ENCODE data around the gene TEKTIP1.

The TEKTIP1 gene

DNA sequence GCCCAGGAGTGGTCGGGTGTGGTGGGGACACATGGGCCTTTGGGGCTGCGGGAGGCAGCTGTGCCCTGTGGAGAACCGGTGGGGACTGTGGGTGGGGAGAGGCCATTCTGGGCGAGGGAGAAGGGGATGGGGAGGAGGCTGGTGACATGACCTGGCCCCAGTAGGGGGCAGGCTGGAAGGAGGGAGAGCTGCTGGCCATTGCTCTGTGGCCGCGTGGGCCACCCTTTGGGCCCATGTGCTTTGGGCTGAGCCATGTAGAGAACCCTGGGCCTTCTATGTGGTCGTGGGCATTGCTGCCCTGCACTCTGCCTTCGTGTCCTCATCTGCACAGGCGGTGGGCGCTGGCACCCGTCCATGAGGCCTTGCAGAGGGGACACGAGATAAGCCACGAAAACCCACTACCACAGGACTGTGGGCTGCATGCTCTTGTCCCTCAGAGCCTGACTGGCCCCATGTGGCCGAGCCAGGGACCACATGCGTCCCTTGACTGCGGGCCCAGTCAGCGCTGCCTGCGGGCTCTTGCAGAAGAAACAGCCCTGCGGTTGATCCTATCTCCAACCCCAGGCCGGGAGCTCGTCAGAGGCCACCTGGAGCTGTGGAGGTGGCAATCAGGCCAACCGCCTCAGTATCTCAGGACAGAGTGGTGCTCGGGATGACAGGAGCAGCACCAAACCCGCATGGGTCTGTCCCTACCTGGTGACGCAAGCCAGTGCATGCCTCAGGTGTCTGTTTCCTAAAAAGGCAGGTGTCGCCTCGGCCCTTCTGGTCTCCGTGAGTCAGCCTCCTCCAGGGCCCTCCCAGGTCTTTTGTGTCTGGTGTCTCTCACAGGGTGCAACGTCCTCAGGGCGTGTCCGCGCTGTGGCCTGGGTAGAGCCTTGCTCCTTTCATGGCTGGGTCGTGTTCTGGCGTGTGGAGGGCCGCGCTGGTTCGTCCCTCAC lies 18.5 kb upstream of the TEKTIP1 start:
- Histone ChIP-seq H3K4me3 (ENCODE audit: insufficient read length, low read depth) (no peak overlapping the region), H3K9ac (ENCODE audit: insufficient read length, low read depth) (peak overlapping the region; percentile 12), H3K36me3 (ENCODE audit: insufficient read depth, insufficient read length, low read length) (peaks cover 76% of the 10 kb centered on the region), H3K27me3 (ENCODE audit: insufficient read depth, insufficient read length) (no peaks in the 10 kb centered on the region), H3K9me3 (ENCODE audit: insufficient read depth, low read length) (no peaks in the 10 kb centered on the region), H3K4me1 (ENCODE audit: insufficient read depth, insufficient read length) (peaks cover 39% of the 10 kb centered on the region)
- no peak for DNase-seq (ENCODE audit: low read depth, low spot score)
- no peak for TF ChIP-seq ZNF274 (IDR thresholded peaks at IDR 0.05; ENCODE audit: low read depth, low read length)

DNA sequence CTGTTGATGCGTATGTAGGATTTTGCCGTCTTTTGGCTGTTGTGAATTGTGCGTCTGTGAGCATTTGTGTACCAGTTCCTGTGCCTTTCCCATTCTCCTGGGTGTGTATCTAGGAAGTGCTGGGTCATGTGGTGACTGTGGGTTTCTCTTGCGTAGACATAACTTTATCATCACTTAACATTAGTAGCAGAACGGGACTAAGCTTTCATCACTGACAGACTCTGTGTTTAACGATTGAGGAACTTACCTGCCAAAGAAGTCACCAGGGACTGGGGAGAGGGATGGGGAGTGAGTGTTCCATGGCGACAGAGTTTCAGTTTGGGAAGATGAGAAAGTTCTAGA lies 17.9 kb upstream of the TEKTIP1 start:
- no peak for DNase-seq (ENCODE audit: low read depth, low spot score)
- H3K4me1 ChIP-seq (ENCODE audit: insufficient read depth, insufficient read length) = peaks cover 38% of the 10 kb centered on the region
- H3K36me3 ChIP-seq (ENCODE audit: insufficient read depth, insufficient read length, low read length) = peaks cover 77% of the 10 kb centered on the region
- H3K4me3 ChIP-seq (ENCODE audit: insufficient read length, low read depth) = no peak overlapping the region
- H3K9me3 ChIP-seq (ENCODE audit: insufficient read depth, low read length) = no peaks in the 10 kb centered on the region
- no peaks in the 10 kb centered on the region for H3K27me3 ChIP-seq (ENCODE audit: insufficient read depth, insufficient read length)
- TF ChIP-seq SUZ12 (IDR thresholded peaks at IDR 0.05; ENCODE audit: extremely low read depth, insufficient read depth, insufficient read length) = no peak
- no peak for TF ChIP-seq ZNF274 (IDR thresholded peaks at IDR 0.05; ENCODE audit: low read depth, low read length)
- TF ChIP-seq YY1 (IDR thresholded peaks at IDR 0.05; ENCODE audit: insufficient read depth, insufficient read length) = no peak
- H3K9ac ChIP-seq (ENCODE audit: insufficient read length, low read depth) = peak overlapping the region; percentile 12

GRCh38 chr19:3522421-3523360 lies 16.3 kb upstream of the TEKTIP1 start:
- Histone ChIP-seq H3K36me3 (ENCODE audit: insufficient read depth, insufficient read length, low read length) (peaks cover 82% of the 10 kb centered on the region), H3K27me3 (ENCODE audit: insufficient read depth, insufficient read length) (no peaks in the 10 kb centered on the region), H3K4me3 (ENCODE audit: insufficient read length, low read depth) (no peak overlapping the region), H3K4me1 (ENCODE audit: insufficient read depth, insufficient read length) (peaks cover 27% of the 10 kb centered on the region), H3K9ac (ENCODE audit: insufficient read length, low read depth) (no peak overlapping the region), H3K9me3 (ENCODE audit: insufficient read depth, low read length) (no peaks in the 10 kb centered on the region)
- no peak for DNase-seq (ENCODE audit: low read depth, low spot score)
- TF ChIP-seq SUZ12 (IDR thresholded peaks at IDR 0.05; ENCODE audit: extremely low read depth, insufficient read depth, insufficient read length) = no peak
- TF ChIP-seq ZNF274 (IDR thresholded peaks at IDR 0.05; ENCODE audit: low read depth, low read length) = no peak
- no peak for TF ChIP-seq YY1 (IDR thresholded peaks at IDR 0.05; ENCODE audit: insufficient read depth, insufficient read length)

DNA sequence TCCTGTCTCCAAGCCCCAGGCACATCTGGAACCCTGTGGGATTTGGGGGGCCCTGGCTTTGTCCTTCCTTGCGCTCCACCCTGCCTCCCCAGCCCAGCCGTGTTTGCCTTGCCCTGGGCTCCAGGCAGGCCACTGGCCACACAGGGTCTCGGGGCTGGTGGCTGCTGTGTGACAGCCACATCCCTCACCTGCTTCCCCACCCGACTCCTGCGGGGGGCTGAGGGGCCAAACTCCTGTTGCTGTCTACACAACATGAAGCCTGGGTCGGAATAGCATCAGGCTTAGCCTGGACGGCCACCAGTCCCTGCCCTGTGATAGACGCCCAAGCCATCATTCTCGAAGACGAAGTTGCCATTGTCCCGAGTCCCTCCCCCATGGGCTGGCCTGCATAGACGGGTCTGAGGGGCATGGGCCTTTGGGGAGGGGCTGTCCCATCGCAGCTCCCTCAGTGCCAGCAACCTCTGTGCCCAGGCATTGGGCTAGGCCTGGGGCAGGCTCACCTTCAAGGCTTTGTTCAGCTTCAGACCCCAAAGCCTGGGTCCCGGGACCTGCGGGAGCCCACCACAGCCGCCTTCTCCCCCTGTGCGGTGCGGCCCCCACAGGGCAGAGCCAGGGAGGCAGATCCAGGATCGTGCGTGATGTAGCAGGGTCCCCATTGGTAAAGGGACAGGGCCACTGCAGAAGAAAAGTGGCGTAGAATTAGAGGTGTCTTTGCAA lies 15.5 kb upstream of the TEKTIP1 start:
- no peaks in the 10 kb centered on the region for H3K27me3 ChIP-seq (ENCODE audit: insufficient read depth, insufficient read length)
- TF ChIP-seq ZNF274 (IDR thresholded peaks at IDR 0.05; ENCODE audit: low read depth, low read length) = no peak
- TF ChIP-seq YY1 (IDR thresholded peaks at IDR 0.05; ENCODE audit: insufficient read depth, insufficient read length) = no peak
- no peak for TF ChIP-seq SUZ12 (IDR thresholded peaks at IDR 0.05; ENCODE audit: extremely low read depth, insufficient read depth, insufficient read length)
- H3K4me3 ChIP-seq (ENCODE audit: insufficient read length, low read depth) = no peak overlapping the region
- no peak for DNase-seq (ENCODE audit: low read depth, low spot score)
- no peaks in the 10 kb centered on the region for H3K9me3 ChIP-seq (ENCODE audit: insufficient read depth, low read length)
- H3K36me3 ChIP-seq (ENCODE audit: insufficient read depth, insufficient read length, low read length) = peaks cover 88% of the 10 kb centered on the region
- H3K9ac ChIP-seq (ENCODE audit: insufficient read length, low read depth) = no peak overlapping the region
- H3K4me1 ChIP-seq (ENCODE audit: insufficient read depth, insufficient read length) = peaks cover 26% of the 10 kb centered on the region

DNA sequence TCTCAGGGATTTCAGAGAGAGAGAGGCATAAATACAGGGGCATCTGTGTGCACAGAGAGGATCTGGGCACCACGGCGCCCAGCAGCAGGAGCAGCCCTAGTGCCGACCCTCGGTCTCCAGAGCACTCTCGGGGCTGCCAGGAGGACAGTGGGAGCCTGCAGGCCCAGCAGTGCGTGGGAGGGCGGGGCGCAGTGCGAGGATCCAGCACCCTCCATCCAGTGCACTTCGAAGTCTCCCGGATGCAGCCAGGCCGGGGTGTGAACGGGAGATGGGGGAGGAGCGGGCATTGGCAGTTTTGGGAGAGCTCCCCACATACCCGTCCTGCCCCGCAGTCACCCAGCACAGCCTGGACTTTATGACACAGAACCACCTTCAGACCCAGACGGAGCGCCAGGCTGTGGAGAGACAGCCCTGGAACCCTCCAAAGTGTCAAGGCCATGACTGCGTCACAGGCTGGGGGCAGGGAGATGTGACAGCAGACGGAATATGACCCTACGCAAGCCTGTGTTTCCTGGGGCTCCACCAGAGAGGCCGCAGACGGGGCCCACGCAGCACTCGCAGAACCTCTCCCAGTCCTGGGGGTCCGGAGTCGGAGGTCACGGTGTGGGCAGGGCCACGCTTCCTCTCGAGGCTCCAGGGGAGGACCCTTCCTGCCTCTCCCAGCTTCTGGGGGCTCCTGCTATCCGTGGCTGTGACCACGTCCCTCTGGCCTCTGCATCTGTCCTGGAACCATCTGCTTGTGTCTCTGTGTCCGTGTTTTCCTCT lies 14.7 kb upstream of the TEKTIP1 start:
- DNase-seq (ENCODE audit: low read depth, low spot score) = no peak
- TF ChIP-seq YY1 (IDR thresholded peaks at IDR 0.05; ENCODE audit: insufficient read depth, insufficient read length) = no peak
- TF ChIP-seq ZNF274 (IDR thresholded peaks at IDR 0.05; ENCODE audit: low read depth, low read length) = no peak
- TF ChIP-seq SUZ12 (IDR thresholded peaks at IDR 0.05; ENCODE audit: extremely low read depth, insufficient read depth, insufficient read length) = no peak
- peaks cover 18% of the 10 kb centered on the region for H3K4me1 ChIP-seq (ENCODE audit: insufficient read depth, insufficient read length)
- H3K36me3 ChIP-seq (ENCODE audit: insufficient read depth, insufficient read length, low read length) = peaks cover 85% of the 10 kb centered on the region
- H3K27me3 ChIP-seq (ENCODE audit: insufficient read depth, insufficient read length) = no peaks in the 10 kb centered on the region
- no peak overlapping the region for H3K9ac ChIP-seq (ENCODE audit: insufficient read length, low read depth)
- H3K4me3 ChIP-seq (ENCODE audit: insufficient read length, low read depth) = no peak overlapping the region
- no peaks in the 10 kb centered on the region for H3K9me3 ChIP-seq (ENCODE audit: insufficient read depth, low read length)

DNA sequence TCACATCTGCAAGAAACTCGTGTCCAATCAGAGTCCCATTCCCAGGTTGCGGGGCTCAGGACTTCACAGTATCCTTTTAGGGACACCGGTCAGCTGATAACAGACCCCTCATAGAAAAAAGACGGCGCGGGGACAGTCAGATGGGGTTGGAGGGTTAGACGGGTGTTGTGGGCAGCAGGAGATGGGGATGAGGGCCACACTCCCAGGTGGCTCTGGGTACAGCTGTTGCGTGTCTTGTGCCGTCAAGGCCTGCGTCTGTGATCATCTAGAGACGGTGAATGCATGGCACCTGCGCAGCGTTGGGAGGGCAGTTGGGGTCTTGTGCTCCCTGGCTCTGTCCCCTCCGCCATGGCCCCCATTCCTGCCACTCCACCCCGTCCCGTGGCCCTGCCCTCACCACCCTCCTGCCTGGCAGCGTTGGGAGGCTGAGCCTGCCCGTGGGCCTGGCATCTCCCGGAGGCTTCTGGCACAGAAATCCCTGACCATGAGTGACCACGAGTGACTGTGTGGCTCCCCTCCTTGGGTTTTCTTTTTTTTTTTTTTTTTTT lies 14.0 kb upstream of the TEKTIP1 start:
- DNase-seq (ENCODE audit: low read depth, low spot score) = no peak
- peaks cover 78% of the 10 kb centered on the region for H3K36me3 ChIP-seq (ENCODE audit: insufficient read depth, insufficient read length, low read length)

More for the DNA sequence above, 14.0 kb upstream of the TEKTIP1 start:
- H3K9me3 ChIP-seq (ENCODE audit: insufficient read depth, low read length) = no peaks in the 10 kb centered on the region
- no peak overlapping the region for H3K9ac ChIP-seq (ENCODE audit: insufficient read length, low read depth)
- peaks cover 13% of the 10 kb centered on the region for H3K4me1 ChIP-seq (ENCODE audit: insufficient read depth, insufficient read length)
- no peak overlapping the region for H3K4me3 ChIP-seq (ENCODE audit: insufficient read length, low read depth)
- TF ChIP-seq ZNF274 (IDR thresholded peaks at IDR 0.05; ENCODE audit: low read depth, low read length) (no peak), SUZ12 (IDR thresholded peaks at IDR 0.05; ENCODE audit: extremely low read depth, insufficient read depth, insufficient read length) (no peak), YY1 (IDR thresholded peaks at IDR 0.05; ENCODE audit: insufficient read depth, insufficient read length) (no peak)
- no peaks in the 10 kb centered on the region for H3K27me3 ChIP-seq (ENCODE audit: insufficient read depth, insufficient read length)

Measured in NT2/D1 (cell line).